Chondrocyte (in vitro differentiated cells): Measurements from ENCODE around the gene LRBA. TPM values are rescaled to one million over a fixed set of nuclear protein-coding genes. Genes with fewer than 3 reads are reported as not detected.

ENCODE experiments used
- DNase-seq: peaks from one replicate; pipeline ENCODE4 v3.0.0; 2021; ENCODE audit warnings: mixed read lengths, low spot score
- H3K27ac Mint-ChIP-seq: one replicate; pipeline ENCODE4 v1.8.0; 2021; ENCODE audit warnings: mild to moderate bottlenecking, moderate library complexity, mixed read lengths; ENCODE audit not compliant: unreplicated experiment
- H3K27me3 Mint-ChIP-seq: 2 replicates; pipeline ENCODE4 v1.8.0; 2021; ENCODE audit warnings: low read depth, mixed read lengths
- H3K36me3 Mint-ChIP-seq: 2 replicates; pipeline ENCODE4 v1.8.0; 2021; ENCODE audit warnings: low read depth, mixed read lengths
- H3K4me1 Mint-ChIP-seq: 2 replicates; pipeline ENCODE4 v1.8.0; 2021; ENCODE audit warnings: low read depth, mild to moderate bottlenecking, mixed read lengths
- H3K4me3 Mint-ChIP-seq: one replicate; pipeline ENCODE4 v1.8.0; 2021; ENCODE audit warnings: mild to moderate bottlenecking, moderate library complexity, mixed read lengths; ENCODE audit not compliant: unreplicated experiment
- H3K9me3 Mint-ChIP-seq: 2 replicates; pipeline ENCODE4 v1.8.0; 2021; ENCODE audit warnings: low read depth, mixed read lengths
- total RNA-seq: library from RNA; stranded (reverse); gene quantifications from 3 replicates; pipeline ENCODE4 v1.2.1, GENCODE V29; 2021
- TF ChIP-seq, protein P1 (sequence below): fragments of 200-600 bp; sonication (generic); IDR thresholded peaks from 2 replicates; pipeline ENCODE4 v1.5.0; 2021; ENCODE audit warnings: antibody characterized with exemption, mild to moderate bottlenecking, moderate library complexity

The LRBA gene
- total RNA-seq, 1 donor from 2014 or later, result 19.7 TPM

DNA sequence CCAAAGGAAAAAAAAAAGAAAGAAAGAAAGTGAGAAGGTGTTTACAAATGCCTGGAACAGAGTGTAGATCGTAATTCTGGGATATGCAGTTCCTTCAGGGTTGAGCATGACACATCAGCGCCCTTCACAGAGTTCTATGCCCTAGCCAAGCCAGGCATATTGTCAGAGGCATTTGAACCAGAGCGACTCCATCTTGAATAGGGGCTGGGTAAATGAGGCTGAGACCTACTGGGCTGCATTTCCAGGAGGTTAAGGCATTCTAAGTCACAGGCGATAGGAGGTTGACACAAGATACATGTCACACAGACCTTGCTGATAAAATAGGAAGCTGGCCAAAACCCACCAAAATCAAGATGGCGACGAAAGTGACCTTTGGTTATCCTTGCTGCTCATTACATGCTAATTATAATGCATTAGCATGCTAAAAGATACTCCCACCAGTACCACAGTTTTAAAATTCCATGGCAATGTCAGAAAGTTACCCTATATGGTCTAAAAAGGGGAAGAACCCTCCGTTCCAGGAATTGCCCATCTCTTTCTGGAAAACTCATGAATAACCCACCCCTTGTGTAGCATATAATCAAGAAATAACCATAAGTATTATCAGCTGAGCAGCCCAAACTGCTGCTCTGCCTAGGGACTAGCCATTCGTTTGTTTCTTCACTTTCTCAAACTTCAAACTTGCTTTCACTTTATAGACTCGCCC is 23.5 kb upstream of the LRBA start:
- Mint-ChIP-seq H3K27me3 (no peaks in the 10 kb centered on the region), H3K27ac (no peak overlapping the region), H3K36me3 (no peaks in the 10 kb centered on the region), H3K4me3 (no peak overlapping the region), H3K4me1 (no peaks in the 10 kb centered on the region), H3K9me3 (no peaks in the 10 kb centered on the region)
- TF ChIP-seq, protein P1, sequence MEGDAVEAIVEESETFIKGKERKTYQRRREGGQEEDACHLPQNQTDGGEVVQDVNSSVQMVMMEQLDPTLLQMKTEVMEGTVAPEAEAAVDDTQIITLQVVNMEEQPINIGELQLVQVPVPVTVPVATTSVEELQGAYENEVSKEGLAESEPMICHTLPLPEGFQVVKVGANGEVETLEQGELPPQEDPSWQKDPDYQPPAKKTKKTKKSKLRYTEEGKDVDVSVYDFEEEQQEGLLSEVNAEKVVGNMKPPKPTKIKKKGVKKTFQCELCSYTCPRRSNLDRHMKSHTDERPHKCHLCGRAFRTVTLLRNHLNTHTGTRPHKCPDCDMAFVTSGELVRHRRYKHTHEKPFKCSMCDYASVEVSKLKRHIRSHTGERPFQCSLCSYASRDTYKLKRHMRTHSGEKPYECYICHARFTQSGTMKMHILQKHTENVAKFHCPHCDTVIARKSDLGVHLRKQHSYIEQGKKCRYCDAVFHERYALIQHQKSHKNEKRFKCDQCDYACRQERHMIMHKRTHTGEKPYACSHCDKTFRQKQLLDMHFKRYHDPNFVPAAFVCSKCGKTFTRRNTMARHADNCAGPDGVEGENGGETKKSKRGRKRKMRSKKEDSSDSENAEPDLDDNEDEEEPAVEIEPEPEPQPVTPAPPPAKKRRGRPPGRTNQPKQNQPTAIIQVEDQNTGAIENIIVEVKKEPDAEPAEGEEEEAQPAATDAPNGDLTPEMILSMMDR, result no peak
- DNase-seq, result no peak

GRCh38 chr4:151035911-151036310 is 20.8 kb upstream of the LRBA start:
- H3K27me3 Mint-ChIP-seq, result no peaks in the 10 kb centered on the region
- H3K4me1 Mint-ChIP-seq, result peaks cover 5% of the 10 kb centered on the region
- no peaks in the 10 kb centered on the region for H3K9me3 Mint-ChIP-seq
- H3K4me3 Mint-ChIP-seq, result no peak overlapping the region
- no peak overlapping the region for H3K27ac Mint-ChIP-seq
- no peaks in the 10 kb centered on the region for H3K36me3 Mint-ChIP-seq
- DNase-seq, result no peak
- TF ChIP-seq, protein P1, result no peak

DNA sequence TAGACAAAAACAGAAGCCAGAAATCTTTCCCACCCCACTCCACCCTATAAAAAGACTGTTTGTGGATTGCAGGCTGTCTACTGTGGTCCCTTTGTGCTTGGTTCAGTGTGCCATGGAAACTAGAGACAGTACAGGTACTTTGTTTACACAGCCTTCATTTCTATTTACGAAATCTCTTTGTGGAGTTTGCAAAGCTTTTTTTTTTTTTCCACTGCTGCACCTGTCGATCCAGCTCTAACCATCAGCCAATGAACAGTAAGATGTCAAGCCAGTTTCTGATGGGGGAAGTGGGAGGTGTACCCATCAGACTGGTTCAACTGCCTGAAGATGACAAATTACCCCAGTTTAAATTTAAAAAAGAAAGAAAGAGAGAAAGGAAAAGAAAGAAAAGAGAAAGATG is 20.2 kb upstream of the LRBA start:
- Mint-ChIP-seq H3K4me3 (no peak overlapping the region), H3K9me3 (no peaks in the 10 kb centered on the region), H3K27ac (no peak overlapping the region), H3K4me1 (peaks cover 5% of the 10 kb centered on the region), H3K36me3 (no peaks in the 10 kb centered on the region), H3K27me3 (no peaks in the 10 kb centered on the region)
- no peak for DNase-seq
- TF ChIP-seq, protein P1, result no peak

- Mint-ChIP-seq H3K27me3 (no peaks in the 10 kb centered on the region), H3K4me1 (peaks cover 5% of the 10 kb centered on the region), H3K27ac (no peak overlapping the region), H3K9me3 (no peaks in the 10 kb centered on the region), H3K4me3 (no peak overlapping the region), H3K36me3 (no peaks in the 10 kb centered on the region)
- TF ChIP-seq, protein P1, result no peak
- DNase-seq, result no peak
Observed at GRCh38 chr4:151034829-151035228, 19.7 kb upstream of the LRBA start.

DNA sequence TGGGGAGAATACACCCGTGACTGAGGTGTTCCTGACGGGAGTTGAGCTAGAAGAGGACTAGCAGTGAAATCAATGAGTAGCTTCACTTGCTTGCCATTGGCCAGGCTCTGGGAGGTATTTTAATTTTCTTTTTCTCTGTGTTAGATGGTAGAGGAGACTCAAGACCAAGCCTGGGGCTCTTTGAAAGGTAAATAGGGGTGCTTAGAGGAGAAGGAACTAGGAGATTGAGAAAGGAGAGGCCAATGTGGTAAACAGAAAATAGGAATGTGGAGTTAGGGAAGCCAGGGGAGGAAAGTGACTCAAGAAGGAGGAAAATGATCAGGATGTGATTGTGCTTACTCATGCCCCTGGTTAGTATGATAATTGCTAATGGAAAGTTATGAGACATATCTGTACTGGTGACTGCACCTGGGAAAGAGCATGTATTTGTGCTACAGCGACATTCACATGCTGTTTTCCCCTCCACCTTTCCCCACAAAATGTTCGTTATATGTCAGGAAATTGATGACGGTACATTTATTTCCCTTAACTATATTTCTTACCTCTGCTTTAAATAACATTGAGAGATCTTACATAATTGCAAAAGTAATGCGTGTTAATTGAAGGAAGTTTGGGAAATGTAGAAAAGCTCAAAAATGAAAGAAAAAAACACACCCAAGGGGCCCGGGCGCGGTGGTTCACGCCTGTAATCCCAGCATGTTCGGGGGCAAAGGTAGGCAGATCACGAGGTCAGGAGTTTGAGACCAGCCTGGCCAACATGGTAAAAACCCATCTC is 16.9 kb upstream of the LRBA start:
- Mint-ChIP-seq H3K27me3 (no peaks in the 10 kb centered on the region), H3K9me3 (no peaks in the 10 kb centered on the region), H3K4me1 (peaks cover 5% of the 10 kb centered on the region), H3K4me3 (no peak overlapping the region), H3K36me3 (no peaks in the 10 kb centered on the region), H3K27ac (no peak overlapping the region)
- TF ChIP-seq, protein P1, result no peak
- no peak for DNase-seq
